Activated CD4-positive, alpha-beta T cell treated with anti-CD3 and anti-CD28 coated beads for 1 hour (primary cell): ENCODE results near the gene EPB41L4B.

ENCODE experiments used
- DNase-seq: peaks from one replicate; pipeline ENCODE4 v3.0.0-alpha.2; 2020

EPB41L4B gene

DNA sequence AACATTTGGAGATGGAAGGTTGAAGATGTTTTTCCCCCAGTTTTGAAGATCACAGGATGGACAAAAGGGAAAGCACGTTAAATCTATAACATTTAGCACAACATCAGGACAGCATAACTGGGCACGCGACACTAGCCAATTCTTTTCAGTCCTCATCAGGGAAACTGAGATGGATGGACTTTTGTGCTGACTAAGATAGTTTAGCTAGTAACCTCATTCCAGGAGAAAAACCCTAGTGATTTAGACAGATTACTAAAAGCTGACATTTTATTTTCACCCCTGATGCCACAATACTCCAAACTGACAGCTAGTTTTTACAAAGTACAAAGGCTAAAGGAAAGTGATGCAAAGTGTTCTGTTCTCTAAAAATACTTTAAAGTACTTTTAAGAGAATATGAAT, 53.3 kb downstream of the EPB41L4B start:
- no peak for DNase-seq

DNA sequence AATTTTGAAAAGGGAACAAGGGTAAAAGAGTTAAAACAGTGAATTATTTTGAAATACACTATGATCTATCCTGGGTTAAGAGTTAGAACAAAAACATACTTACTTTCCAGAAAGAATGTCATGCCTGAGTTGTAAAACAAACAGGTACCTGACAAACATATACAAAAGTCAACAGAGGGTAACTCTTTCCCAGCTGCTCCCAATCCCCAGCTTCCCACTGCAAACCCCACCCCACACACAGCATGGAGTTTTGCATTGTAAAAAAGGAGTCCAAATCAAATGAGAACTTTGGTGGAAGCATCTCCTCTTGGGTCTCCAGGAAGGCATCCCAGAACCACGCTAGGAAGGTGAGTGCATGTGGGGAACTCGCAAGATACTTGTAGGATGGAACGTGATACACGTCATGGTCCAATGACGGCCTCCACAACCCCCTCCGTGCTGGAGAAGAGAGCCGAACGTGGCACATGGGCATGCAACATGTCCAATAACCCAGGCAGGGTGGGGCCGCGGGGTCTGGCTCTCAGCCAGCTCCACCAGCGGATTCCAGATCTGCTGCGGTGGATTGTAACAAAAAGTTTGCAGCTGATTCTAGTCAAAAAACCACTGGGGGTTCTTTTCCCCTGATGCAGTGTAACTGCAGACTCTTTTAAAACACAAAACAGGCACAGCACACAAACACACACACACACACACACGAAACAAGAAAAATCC, 55.8 kb downstream of the EPB41L4B start:
- DNase-seq, result no peak

DNA sequence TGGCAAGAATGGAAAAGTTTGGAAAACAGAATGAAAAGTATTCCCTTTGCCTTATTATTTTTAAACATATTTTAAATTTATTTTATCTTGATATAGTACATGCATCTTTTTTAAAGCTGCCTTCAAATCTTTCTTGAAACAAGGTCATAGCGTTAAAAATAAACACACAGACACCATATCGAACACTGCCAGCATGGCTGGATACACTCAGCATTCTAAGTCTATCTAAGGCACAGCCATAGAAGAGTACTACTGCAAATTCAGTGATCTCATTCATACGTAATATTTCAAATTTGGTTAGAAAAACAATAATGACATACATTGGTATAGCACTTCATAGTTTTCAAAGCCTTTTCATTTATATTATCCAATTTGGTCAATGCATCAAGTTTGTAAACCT, 57.5 kb downstream of the EPB41L4B start:
- DNase-seq, result no peak

DNA sequence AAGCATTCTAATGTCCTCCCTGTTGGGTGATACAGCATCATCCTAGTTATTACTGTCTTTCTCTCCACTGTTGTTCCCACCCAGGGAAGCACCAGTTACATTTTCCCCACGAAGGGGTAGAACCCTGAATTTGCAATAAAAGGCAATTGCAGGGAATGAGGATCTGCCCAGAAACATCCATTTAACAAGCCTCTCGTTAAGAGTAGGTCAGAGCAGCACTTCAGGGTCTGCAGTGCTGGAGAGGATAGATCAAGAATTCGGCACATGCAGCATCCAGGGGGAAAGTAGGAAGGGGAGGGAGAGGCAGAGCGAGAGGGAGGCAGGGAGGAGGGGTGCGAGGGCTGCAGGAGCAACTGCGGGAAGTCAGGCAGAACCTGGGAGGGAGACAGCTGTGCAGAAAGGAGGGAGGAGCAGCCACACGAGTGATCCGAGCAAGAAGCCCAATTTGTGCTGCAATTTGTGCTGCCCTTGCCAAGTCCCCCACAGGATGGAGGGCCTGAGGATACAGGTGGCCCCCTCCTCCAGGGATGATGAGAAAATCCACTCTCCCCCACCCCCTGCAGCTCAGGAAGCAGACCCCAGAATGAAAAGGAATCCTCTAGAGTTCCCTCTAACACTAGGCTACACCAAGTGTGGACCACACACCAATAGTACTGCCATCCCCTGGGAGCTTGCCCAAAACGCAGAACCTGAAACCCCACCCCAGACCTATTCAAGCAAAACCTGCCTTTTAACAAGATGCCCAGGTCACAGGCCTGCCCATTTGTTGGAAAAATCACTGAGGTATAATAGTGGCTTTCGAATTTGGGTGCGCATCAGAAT, 62.2 kb downstream of the EPB41L4B start:
- no peak for DNase-seq

DNA sequence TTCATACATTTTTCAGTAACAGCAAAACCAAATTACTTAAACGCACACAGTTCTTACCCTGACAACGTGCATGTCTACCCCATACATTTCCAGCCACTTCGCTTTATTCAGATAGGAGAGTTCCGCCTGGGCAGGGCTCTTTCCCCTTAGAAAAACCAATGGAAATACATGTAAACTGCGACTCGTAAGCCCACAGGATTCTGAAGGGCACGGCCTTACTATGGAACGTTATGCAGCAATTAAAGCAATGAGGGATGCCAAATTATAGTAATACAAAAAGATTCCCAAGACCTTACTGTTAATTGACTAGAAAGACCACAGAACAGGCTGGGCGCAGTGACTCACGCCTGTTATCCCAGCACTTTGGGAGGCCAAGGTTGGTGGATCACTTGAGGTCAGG, 64.5 kb downstream of the EPB41L4B start:
- DNase-seq, result no peak

DNA sequence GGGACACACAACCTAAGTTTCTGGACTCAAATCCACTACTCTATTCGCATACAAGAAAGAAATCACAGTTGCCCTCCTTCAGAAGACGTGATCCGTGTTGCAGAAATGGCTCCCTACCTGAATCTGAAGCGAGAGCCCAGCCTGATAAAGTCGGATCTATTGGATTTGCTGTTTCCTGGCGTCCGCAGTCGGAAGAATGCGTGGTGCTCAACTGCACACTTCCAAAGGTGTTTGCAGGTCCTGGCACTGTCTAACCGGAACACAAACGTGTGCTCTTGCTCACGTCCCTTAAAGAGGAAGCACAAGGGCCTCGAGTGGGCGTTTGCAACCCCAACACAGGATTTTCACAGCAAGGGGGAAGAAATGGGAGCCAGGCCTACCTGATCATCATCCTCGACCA, 65.5 kb downstream of the EPB41L4B start:
- no peak for DNase-seq

DNA sequence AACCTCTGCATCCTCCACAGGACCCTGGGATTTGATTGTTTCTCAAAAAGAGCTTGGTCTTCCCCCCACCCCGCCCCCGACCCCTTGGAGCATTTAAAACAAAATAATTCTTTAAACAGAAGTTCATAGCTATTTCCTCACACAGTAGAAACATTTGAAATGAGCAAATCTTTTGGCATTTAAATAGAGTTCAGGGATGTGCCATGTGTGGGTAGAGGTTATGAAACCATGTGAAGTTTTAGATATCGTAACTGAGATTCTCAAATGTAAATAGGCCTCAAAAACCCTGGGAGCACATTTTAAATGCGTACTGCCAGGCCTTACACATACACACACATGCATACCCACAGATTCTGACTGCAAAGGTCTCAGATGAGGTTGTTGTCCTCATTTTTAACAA, 66.5 kb downstream of the EPB41L4B start:
- no peak for DNase-seq

DNA sequence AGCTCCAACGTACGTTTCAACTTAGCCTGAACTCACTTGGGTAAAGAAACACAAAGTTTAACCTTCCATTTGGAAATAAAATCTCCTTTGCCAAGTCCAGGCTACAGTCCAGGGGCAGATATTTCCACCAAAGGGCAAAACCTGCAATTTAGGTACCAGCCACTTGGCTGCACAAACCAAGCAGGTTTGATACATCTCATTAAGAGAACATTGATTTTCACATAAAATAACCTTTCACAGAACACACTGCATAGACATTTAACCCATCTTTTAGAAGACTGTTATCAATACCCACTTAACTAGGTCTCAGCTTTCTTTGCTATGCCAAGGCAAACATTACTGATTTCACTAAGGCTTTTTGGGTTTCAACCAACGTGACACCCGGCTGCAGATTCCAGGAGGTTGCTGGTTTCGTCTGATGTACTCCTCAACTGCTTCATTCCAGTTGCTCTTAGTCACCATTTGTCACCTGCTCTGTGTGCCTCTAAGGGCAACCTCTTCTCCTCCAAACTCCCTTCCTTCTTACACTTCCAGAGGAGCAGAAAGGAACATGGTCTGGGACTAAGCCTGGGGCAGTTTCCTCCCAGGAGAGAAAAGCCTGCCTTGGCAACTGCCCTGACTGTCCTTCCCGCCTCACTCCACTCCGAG, 67.1 kb downstream of the EPB41L4B start:
- no peak for DNase-seq

DNA sequence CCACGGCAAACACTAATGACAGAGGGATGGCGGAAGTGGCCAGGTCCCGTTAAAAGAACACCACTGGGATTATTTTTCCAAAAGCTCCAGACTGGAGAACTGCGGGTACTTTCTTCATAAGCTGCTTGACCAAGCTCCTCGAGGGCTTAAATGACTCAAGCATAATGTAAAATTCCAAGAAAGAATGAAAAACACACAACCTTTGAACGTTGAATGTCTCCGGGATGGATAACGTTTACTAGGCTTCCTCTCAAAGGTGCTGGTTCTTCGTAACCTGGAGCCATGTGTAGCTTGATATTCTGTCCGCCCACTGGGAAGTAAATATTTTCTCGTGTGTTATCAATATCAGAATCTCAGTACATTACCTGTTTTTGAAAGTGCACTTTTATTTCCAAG, 67.6 kb downstream of the EPB41L4B start:
- no peak for DNase-seq

DNA sequence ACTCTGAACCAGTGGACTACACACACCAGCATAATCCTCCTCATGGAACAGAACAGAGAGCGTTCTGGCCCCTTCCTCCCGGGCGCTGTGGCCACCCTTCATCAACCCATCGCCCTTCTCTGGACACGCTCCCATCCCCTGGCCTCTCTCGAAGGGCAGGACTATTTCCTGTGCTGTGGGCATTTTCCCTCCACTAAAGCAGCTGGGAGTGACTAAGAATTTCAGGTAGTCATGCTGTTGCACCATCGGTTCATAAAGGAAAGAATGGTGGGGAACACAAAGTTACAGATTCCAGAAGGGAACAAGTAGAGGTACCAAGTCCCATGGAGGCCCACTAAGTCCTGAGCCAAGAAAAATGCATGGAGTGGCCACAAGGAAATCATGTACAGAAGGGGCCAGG, 68.6 kb downstream of the EPB41L4B start:
- no peak for DNase-seq

DNA sequence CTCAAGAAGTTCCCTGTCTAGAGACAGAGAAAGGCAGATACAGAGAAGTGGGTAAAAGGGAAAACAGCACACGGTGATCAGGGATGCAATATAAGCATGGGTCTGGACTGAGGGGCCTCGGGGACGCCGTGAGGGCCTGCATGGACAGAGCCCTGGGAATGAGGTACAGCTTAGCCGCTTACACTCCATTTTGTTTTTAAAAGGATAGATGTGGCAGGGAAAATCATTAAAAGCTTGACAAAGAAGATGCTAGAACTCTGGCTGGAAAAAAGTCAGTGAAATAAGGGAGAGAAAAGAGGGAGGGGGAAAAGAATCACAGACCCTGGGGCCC, 69.1 kb downstream of the EPB41L4B start:
- no peak for DNase-seq

DNA sequence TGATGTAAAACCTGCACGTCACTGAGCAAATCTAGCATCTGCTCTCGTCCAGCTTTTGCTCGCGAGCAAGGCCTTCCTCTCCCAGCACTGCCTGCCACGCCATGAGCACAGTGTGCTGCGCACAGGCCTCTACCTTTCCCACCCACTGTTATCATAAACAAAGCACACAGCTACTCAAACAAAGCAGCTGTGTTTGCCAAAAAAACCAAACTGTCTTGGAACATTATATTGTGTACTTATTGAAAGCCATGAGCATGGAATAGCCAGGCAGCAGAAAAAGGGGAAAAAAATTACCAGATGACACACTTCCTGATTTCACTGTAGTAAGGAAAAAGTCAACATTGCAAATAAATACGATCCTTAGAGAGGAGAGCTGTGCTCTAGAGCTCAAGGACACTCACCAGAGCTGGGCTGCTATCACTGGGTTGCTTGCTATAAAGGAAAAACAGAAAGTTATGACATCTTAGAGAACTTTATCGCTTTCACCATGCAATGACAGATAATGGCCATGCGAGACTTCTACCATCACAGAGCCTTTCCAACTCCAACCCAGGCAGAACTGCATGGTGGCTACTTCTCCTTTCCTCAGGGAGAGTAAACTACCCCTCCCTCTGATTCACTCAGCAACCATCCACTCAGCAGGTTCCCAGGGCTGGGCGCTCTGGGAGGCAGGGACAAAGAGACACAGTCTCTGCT, 69.6 kb downstream of the EPB41L4B start:
- DNase-seq, result no peak

DNA sequence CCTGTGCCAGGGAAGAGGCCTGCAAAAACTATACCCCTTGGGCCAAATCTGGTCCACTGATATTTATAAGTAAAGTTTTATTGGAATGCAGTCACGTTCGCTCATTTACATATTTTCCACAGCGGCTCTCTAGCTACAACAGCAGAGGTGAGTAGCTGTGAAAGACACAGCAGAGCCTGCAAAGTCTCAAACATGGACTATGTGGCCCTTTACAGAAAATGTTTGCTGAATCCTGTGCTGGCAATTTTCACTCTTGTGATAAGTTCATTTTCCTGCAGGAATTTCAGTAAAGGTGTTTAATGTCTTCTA, 70.1 kb downstream of the EPB41L4B start:
- no peak for DNase-seq

DNA sequence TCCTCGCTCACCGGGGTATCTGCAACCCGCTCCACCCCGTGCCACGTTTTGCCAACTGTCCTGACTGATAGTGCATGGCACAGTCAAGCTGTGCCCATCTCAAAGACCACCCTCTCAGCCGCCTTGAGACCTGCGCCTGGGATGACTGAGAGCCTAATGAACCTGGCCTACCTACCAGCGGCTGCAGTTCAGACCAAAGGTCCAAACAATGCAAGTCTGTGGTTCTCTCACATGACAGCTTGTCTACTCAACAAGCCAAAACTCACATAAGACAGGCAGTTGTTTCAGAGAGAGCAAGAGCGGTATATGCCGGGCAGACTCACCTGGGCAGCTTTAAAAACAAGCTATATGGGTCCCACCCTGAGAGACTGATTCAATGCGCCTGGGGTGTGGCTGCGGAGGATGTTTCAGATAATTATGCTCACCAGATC, 70.5 kb downstream of the EPB41L4B start:
- no peak for DNase-seq

DNA sequence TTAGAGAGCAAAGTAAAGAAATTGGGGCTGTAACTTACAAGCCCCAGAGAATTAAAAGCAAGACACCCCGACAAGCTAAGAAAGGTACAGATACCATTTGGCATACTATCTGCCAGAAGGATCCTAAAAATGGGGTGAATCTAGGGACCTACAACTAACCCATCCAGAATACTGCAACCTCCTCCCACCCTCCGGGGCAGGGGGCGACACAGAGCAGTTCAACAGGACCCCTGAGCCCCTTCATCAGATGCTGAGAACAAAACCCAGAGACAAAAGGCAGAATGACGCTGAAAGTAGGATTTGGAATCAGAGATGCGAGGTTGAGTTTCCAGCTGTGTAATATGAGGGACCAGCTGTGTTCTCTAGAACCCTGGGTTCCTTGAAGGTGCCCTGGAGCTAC, 71.2 kb downstream of the EPB41L4B start:
- DNase-seq, result no peak

DNA sequence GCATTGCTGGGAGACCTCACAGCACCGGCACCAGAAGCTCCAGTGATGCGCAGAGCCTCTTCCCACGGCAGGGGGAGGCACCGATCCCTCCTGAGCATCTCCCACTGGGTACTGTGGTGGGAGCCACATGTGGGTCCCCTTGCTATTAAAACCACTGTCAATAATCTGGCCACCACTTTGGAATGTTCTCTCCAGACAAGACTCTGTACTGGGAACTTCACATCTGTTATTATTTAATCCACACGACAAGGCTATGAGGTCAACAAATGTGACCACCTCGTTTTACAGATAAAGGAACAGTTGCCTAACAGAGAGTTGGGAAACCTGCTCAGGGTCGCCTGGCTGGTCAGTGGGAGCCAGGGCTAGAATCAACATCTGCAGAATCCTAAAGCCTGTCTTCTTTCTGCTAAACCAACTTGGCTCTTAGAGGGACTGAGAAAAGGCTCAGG, 72.7 kb downstream of the EPB41L4B start:
- no peak for DNase-seq

DNA sequence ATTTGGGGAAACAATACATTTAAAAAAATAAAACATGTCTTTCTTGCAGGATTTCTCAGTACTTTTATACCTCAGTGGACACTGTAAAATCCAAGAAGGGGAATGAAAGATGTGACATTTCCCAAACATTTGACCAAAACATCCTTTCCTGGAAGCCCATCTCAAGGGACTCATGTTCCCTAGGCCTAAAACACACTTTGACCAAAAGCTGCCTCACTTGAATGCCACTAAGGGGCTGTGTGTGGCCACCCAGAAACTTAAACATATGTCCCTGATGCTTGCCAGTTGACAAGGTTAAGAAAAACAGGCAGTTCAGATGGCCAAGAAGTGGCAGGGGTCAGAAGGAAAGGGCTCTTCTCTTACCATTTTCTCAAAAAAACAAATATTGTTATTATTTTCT, 73.6 kb downstream of the EPB41L4B start:
- DNase-seq, result no peak

DNA sequence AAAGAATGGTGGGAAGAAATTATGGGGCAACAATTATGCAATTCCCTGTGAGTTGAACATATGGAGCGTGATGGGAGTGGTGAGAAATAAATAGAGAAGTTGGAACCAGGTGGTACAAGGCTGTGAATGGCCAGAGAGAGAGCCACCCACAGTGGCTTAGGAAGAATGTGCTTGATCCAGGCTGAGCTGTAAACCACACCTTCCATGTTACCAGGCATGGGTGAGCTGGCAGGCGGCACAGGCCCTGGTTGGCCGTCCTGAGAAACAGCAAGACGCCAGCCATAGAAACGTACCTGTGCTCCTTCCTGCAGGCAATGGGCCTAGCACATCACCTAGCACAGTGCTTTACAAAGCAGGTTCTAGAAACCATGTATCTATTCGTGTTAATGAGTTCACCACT, 74.3 kb downstream of the EPB41L4B start:
- DNase-seq, result no peak

DNA sequence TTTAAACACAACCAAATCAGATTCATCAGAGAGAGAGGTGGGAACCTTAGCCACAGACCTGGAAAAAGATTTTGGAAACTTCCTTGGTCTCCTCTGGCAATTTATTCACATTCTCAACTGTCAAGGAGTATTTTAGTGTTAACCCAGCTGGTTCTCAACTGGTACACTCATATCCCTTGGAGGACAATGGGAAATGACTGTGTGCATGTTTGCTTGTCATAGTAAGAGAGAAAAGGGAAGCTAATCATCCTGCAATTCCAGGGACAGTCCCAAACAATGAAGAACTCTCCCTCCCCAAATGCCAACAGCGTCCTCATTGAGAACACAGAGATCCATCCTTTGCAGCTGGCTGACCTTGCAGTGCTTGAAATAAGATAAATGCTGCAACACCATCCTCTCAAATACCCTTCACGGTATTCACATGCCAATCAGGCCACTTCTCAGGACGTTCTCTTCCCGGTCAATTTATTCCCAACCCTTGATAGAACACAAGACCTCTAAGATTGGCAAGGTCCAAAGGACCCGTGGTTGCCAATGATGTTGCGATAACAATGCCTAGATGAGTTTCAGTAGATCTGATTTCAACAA, 75.5 kb downstream of the EPB41L4B start:
- no peak for DNase-seq

DNA sequence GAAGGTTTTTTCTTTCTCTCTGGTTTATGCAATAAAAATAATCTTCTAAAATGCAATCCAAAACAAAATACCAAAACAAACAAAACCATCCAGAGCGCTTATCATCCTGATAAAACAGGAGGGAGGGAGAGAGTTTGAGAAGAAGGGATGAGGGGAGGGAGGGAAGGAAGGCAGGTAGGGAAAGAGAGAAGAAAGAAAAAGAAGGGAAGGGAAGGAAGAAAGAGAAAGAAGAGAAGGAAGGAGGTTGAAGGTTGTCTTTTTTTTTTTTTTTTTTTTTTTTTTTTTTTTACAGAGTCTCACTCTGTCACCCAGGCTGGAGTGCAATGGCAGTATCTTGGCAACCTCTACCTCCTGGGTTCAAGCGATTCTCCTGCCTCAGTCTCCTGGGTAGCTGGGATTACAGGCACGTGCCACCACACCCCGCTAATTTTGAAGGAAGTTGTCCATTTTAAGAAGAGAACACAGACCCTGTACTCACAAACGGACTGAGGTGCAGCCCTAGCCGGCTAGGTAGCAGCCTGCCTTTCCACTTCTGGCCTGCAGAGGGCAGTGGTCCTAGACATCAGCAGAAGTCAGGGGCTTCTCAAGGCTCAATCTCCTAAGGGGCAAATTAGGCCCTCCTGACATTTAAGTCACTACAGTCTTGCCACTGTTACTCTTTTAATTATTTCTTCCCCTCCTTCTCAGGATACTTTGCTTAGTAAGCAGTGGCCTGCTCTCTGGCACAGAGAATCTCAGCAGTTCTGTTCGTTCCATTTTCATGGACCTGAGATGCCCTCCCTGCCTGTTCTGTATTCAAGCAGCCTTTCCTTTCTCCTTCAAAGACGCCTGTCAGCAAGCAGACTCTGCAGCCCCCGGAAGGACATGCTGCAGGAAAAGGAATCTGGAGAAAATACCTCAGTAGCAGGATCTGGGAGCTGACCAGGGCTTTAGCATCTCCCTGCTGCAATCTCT, 76.4 kb downstream of the EPB41L4B start:
- peak; percentile 28 for DNase-seq

DNA sequence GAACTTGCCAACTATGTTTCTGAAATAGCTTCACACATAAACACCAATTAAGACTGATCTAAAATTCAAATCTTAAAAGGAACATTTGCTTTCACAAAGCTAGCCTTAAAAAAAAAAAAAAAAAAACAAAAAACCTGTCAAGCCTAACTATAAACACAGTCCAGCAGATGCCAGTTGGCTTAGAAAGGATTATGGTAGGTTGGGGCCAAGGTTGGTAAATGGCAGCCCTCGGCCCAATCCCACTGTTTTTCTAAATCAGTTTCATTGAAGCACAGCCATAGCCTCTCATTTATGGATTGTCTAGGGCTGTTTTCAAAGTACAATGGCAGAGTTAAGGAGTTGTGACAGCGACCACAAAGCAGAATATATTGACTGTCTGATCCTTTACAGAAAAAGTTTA, 78.1 kb downstream of the EPB41L4B start:
- no peak for DNase-seq

DNA sequence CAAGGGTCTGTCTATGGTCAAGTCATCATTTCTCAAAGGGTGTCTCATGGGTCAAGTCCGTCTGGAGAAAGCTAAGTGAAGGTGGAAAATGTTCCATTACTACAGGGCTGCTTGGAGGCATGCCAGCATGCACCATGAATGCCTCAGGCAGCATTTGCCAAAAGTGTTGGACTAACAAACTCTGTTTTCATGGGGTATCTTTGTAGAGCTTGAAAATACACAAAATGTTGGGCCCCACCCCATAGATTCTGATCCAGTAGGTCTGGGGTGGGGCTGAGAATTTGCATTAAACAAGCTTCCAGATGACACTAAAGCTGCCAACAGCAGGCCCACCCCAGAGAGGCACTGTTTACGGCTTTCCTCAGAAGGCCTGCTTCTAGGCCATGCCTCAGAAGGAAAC, 78.8 kb downstream of the EPB41L4B start:
- no peak for DNase-seq
